Measurements from ENCODE around the gene MCCD1.

The MCCD1 gene

DNA sequence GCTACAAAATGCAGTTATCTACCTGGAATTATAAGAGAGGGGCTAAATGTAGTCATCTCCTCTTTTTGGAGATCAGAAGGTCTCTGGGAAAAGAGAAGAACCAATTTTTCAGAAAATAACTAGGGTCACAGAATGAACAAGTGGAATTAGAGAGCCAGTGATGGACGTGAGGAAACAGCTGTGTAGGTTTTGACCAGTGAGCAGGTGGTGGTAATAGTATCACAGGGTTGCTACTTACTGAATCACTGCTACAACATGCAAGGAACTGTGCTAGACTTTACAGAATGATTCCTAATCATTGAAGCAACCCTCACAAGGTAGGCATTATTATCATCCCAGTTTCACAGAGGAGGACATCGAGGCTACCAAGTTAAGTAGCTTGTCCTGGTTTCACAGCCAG is 15.9 kb downstream of the MCCD1 start:
- DNase-seq, result no peak
- TF ChIP-seq GATA1 (IDR thresholded peaks at IDR 0.05; ENCODE audit: low read depth, low read length) (no peak), POLR2A (IDR thresholded peaks at IDR 0.05; ENCODE audit: low read length) (no peak)

DNA sequence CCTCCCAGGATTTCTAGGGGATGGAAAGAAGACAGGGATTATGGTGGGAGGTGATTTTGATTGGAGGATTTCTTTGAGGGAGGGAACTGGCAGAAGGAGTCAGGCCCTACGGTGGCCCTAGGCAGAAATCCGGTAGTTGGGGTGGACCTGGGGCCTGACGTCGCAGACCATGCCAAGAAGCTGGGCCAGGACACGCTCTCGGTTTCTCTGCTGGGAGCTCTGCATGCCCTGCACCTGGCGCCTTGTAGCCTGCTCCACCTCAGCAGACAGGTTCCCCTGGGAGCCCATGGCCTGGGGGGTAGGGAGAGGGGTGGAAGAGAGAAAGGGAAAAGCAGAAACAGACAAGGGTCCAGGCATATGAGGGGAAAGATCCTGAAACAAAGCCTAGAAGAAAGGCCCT is 16.5 kb downstream of the MCCD1 start:
- no peak for TF ChIP-seq POLR2A (IDR thresholded peaks at IDR 0.05; ENCODE audit: low read length)
- TF ChIP-seq GATA1 (IDR thresholded peaks at IDR 0.05; ENCODE audit: low read depth, low read length), result no peak
- no peak for DNase-seq

DNA sequence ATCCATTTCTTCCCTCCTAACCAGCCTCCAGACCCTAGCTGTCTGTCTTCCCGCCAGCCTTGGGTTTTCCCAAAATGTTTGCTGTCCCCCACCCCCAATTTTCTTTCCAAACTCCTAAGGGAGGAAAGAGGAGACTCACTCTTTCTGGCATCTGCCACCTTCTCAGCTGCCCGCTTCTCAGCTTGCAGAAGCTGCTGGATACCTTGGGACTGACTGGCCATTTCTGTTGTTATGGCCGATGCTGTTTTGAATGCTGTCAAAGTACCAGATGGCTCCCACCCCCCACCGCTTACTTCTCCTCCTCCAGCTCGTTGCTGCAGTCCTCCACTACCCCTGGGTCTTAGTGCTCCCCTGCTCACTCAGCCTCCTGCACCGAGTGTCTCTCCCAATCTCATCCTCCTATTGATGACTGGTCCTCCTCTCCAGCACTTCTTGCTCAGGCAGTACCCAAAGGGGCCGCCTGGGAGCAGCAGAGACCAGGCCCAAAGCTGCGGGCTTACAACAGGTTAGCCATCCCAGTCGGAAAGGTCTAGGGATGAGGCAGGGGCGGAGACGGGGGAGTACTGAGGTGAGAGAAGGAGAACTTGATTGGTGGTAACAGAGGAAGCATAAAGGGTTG is 17.7 kb downstream of the MCCD1 start, which contains the start of gene ATP6V1G2:
Gene ATP6V1G2 (minus strand): TSS at position 270 of the 619 bp plus-strand sequence. CDS start 49 bp downstream, at position 221.
- peak; percentile 83 to 90 for DNase-seq
- TF ChIP-seq POLR2A (IDR thresholded peaks at IDR 0.05; ENCODE audit: low read length) (no peak), GATA1 (IDR thresholded peaks at IDR 0.05; ENCODE audit: low read depth, low read length) (no peak)

DNA sequence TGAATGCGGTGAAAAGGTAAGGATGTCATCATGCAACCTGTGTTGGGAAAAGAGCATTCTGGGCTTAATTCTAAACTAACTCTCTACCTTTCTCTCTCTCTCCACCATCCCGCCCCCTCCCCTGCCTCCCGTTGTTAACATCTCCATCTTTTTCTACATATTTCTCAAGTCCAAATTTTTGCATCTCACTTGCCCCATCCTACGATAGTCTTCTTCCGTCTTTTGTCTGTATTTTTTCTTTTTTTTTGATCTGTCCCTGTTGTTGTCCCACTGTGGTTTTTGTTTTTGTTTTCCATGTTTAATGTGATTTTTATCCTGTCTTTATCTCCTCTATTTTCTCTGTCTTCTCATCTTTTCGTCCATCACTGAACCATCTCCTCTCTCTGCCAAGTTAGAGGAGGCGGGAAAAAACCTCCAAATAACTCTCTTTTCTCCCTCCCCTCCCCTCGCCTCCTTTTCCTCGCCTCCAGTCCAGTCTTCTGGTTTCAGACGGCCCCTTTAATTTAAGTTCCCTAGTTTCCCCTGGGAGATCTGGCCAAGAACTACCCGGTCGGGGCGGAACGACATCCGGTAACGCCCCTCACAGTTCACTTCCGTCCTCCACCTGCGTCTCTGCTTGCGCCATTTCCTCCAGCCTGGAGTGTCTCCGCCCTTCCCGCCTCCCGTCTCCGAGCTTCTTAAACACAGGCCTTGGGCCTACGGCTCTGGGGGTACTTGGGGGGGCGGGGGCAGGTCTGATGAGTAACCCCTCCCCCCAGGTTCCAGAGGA is 18.4 kb downstream of the MCCD1 start, which contains the start of gene NFKBIL1:
Gene NFKBIL1 (plus strand): TSS at position 651 of the 769 bp plus-strand sequence. CDS start 87 bp downstream, at position 738.
- peak; percentile 96 to 97 for DNase-seq
- peak; percentile 65 for TF ChIP-seq POLR2A (IDR thresholded peaks at IDR 0.05; ENCODE audit: low read length)
- TF ChIP-seq GATA1 (IDR thresholded peaks at IDR 0.05; ENCODE audit: low read depth, low read length), result no peak

DNA sequence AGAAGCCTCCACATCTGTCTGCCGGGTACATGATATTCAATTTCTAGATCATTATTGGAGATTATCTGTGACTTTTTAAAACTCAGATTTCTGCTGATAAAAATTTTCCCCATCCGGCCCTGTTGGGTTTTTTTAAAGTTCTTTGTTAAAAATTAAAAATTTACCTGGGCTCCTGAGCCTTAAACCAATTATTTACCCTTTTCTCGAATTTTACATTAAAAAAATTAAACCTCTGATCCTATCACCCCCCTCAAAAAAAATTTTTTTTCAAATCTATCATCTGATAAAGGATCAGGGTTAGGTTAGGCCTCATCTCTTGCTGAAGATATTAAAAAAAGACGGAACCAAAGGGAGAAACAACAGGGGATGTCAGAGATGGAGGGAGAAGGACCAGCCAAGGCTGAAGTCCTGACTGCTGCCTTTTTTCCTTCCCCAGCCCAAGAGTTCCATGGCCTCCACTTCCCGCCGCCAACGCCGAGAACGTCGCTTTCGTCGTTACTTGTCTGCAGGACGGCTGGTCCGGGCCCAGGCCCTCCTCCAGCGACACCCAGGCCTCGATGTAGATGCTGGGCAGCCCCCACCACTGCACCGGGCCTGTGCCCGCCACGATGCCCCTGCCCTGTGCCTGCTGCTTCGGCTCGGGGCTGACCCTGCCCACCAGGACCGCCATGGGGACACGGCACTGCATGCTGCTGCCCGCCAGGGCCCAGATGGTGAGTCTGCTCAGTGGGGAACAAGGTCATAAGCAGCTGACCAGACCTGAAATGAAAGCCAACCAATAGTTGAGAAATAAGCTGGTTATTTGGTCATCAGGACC is 19.2 kb downstream of the MCCD1 start:
- DNase-seq, result no peak
- peak; percentile 29 for TF ChIP-seq POLR2A (IDR thresholded peaks at IDR 0.05; ENCODE audit: low read length)
- no peak for TF ChIP-seq GATA1 (IDR thresholded peaks at IDR 0.05; ENCODE audit: low read depth, low read length)

DNA sequence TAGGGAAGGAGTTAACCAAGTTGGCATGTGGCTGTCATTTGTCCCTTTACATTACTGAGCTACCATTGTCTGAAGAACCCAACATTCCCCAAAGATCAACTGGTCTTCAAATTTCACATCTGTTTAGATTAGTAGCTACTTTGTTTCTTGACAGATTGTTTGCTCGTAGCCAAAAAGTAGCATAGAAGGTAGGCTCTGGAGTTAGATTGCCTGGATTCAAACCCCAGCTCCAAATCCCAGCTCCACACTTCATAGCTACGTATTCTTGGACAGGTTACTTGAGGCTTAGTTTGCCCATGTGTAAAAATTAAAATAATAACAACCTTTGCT is 19.7 kb downstream of the MCCD1 start:
- TF ChIP-seq GATA1 (IDR thresholded peaks at IDR 0.05; ENCODE audit: low read depth, low read length) (no peak), POLR2A (IDR thresholded peaks at IDR 0.05; ENCODE audit: low read length) (no peak)
- DNase-seq, result no peak

DNA sequence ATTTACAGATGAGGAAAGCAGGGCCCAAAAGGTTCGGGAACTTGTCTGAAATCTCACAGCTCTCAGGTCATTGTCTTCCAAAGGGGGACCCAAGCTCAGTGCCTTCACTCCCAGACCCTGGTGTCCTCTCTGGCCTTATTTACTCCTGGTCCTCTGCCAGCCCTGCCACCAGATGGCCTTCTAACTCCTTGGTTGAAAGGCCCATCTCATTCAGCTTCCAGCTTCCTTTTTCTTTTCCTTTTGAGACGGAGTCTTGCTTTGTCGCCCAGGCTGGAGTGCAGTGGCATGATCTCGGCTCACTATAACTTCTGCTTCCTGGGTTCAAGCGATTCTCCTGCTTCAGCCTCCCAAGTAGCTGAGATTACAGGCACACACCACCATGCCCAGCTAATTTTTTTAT is 22.6 kb downstream of the MCCD1 start:
- DNase-seq, result peak; percentile 51 to 52

DNA sequence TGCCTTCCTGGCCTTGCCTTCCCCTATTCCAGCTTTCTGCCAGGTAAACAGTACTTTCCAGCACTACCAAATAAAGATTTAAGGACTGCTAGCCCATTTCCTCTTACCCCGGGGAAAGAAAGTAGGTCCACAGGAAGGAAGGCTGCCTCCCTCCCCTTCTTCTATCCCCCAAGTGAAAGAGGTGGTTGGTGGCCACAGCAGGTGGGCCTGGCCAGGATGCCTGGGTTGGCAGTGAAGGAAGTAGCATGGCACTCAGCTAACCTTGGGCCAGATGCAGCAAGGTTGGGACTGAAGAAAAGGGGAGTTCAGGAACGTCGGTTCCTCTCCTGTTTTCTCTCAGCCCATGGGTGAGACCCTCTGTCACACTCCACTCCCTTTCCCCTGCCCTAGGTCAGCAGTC is 27.5 kb downstream of the MCCD1 start:
- no peak for DNase-seq
- no peak for TF ChIP-seq GATA1 (IDR thresholded peaks at IDR 0.05; ENCODE audit: low read depth, low read length)
- TF ChIP-seq POLR2A (IDR thresholded peaks at IDR 0.05; ENCODE audit: low read length), result no peak

DNA sequence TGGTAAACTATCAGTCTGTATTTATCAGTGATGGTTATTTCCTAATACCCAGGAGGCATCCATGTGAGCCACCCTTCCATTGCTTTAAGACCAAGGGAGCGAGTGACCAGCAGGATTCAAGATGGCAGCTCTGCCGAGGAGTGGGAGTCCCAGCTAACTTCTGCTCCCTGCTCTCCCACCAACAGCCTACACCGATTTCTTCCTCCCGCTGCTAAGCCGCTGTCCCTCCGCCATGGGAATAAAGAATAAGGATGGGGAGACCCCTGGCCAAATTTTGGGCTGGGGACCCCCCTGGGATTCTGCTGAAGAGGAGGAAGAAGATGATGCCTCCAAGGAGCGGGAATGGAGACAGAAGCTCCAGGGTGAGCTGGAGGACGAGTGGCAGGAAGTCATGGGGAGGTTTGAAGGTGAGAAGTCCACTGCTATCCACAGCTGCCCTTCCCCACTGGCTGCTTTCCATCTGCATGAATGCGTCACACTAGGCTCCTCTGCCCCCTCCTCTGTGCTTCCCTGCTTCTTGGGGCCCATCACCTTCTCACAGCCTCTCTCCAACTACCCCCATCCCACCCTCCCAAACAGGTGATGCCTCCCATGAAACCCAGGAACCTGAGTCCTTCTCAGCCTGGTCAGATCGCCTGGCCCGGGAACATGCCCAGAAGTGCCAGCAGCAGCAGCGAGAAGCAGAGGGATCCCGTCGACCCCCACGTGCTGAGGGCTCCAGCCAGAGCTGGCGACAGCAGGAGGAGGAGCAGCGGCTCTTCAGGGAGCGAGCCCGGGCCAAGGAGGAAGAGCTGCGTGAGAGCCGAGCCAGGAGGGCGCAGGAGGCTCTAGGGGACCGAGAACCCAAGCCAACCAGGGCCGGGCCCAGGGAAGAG is 28.9 kb downstream of the MCCD1 start:
- no peak for TF ChIP-seq GATA1 (IDR thresholded peaks at IDR 0.05; ENCODE audit: low read depth, low read length)
- no peak for DNase-seq

DNA sequence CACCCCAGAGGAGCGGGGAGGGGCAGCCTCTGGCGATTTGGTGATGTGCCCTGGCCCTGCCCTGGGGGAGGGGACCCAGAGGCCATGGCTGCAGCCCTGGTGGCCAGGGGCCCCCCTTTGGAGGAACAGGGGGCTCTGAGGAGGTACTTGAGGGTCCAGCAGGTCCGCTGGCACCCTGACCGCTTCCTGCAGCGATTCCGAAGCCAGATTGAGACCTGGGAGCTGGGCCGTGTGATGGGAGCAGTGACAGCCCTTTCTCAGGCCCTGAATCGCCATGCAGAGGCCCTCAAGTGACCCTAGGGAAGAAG is 29.5 kb downstream of the MCCD1 start:
- TF ChIP-seq GATA1 (IDR thresholded peaks at IDR 0.05; ENCODE audit: low read depth, low read length) (no peak), POLR2A (IDR thresholded peaks at IDR 0.05; ENCODE audit: low read length) (no peak)
- DNase-seq, result no peak

DNA sequence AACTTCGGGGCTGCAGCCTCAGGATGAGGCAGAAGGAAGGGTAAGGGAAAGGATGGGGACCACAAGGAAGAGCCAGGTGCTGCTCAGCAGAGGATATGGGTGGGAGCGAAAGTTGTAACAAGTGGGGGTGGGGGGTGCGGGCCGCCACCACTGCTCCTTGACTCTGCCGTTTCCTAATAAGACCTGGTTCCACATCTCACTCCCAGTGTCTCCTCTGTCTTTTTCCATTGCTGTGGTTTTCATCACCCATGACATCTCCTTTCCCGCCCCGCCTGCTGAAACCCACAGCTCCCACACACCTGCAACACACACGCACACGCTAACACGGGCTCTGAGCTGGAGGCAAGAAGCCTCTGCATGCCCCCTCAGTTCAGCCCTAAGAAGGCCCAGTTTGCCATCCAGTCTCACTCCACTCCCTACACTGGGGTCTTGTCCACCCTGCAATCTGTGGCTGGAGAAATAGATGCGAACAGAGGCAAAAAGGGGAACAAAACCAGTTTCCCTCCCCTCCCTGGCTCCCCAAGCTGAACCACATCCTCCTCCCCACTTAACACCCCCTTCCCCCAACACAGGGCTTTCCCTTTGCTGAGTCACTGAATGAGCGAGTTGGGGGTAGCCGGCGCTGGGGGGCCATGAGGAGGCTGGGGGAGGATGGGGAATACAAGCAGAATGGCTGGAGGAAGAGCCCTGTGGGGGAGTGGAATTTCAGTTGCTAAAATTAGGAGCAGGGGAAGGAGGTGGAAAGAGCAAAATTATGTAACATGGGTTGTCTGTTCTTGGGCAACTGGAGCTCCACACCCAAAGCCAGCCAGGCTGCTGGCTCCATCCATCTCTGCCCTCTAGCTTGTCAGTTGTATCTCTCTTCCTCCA is 30.1 kb downstream of the MCCD1 start:
- TF ChIP-seq GATA1 (IDR thresholded peaks at IDR 0.05; ENCODE audit: low read depth, low read length), result no peak
- no peak for TF ChIP-seq POLR2A (IDR thresholded peaks at IDR 0.05; ENCODE audit: low read length)
- peak in 1 of 2 experiments; percentile 43 for DNase-seq

DNA sequence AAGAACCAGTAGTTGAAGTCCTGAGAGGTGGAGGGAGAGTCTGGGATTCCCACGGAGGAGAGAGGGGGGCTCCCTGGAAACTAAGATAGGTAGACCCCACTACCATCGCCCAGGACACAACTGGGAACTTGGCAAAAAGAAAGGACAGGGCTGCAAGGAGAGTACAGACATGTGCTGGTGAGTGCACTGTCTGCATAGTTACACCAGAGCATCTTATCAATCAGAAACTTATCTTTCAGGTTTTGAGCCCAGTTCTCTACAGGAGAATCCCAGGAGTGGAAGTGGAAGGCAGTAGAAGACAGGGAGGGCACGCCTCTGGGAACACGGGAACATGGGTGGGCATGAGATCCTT is 30.8 kb downstream of the MCCD1 start:
- DNase-seq, result no peak

More for the DNA sequence above, 30.8 kb downstream of the MCCD1 start:
- TF ChIP-seq POLR2A (IDR thresholded peaks at IDR 0.05; ENCODE audit: low read length) (no peak), GATA1 (IDR thresholded peaks at IDR 0.05; ENCODE audit: low read depth, low read length) (no peak)

Measured in erythroblast (primary cell).